Measurements from ENCODE around the gene FRMD3. TPM values are rescaled to one million over a fixed set of nuclear protein-coding genes. Genes with fewer than 3 reads are reported as not detected.

The FRMD3 gene
- total RNA-seq, 4 donors from 2014 or later, result 2.2 to 5.8 (median 4.4) TPM

GRCh38 chr9:83483223-83483622, 55.0 kb downstream of the FRMD3 start:
- H3K4me3 ChIP-seq (ENCODE audit: low read depth, poor library complexity, severe bottlenecking), result no peak overlapping the region
- DNase-seq (ENCODE audit: low spot score in 2 of 2), result no peak
- WGBS, 2 donors, result 73 to 78% methylated on average over 2 of the region's 2 CpGs
- intact Hi-C loops (cut with DNase I; ENCODE audit: low total_unique reads), result no loop called here
- no peak for TF ChIP-seq CTCF (IDR thresholded peaks at IDR 0.05)
- TF ChIP-seq POLR2A (IDR thresholded peaks at IDR 0.05), result no peak

GRCh38 chr9:83479765-83480164, 58.4 kb downstream of the FRMD3 start:
- 89 to 95% methylated on average over 2 of the region's 2 CpGs for WGBS, 2 donors
- TF ChIP-seq POLR2A (IDR thresholded peaks at IDR 0.05), result no peak
- no peak for TF ChIP-seq CTCF (IDR thresholded peaks at IDR 0.05)
- intact Hi-C loops (cut with DNase I; ENCODE audit: low total_unique reads), result loop anchor here (5.0 kb wide), 1 partner anchor 593 kb away; no protein-coding TSS in a partner anchor
- no peak for DNase-seq (ENCODE audit: low spot score in 2 of 2)
- H3K4me3 ChIP-seq (ENCODE audit: low read depth, poor library complexity, severe bottlenecking), result no peak overlapping the region

- no peak for TF ChIP-seq POLR2A (IDR thresholded peaks at IDR 0.05)
- intact Hi-C loops (cut with DNase I; ENCODE audit: low total_unique reads), result loop anchor here (5.0 kb wide), 1 partner anchor 595 kb away; no protein-coding TSS in a partner anchor
- WGBS, 2 donors, result 88 to 89% methylated on average over 3 of the region's 3 CpGs
- H3K4me3 ChIP-seq (ENCODE audit: low read depth, poor library complexity, severe bottlenecking), result no peak overlapping the region
- no peak for DNase-seq (ENCODE audit: low spot score in 2 of 2)
Observed at GRCh38 chr9:83477571-83477970, 60.6 kb downstream of the FRMD3 start.

GRCh38 chr9:83477120-83477519, 61.1 kb downstream of the FRMD3 start:
- no peak overlapping the region for H3K4me3 ChIP-seq (ENCODE audit: low read depth, poor library complexity, severe bottlenecking)
- TF ChIP-seq CTCF (IDR thresholded peaks at IDR 0.05) (no peak), POLR2A (IDR thresholded peaks at IDR 0.05) (no peak)
- 83 to 89% methylated on average over 3 of the region's 3 CpGs for WGBS, 2 donors
- intact Hi-C loops (cut with DNase I; ENCODE audit: low total_unique reads), result loop anchor here (5.0 kb wide), 1 partner anchor 595 kb away; no protein-coding TSS in a partner anchor
- no peak for DNase-seq (ENCODE audit: low spot score in 2 of 2)

GRCh38 chr9:83476513-83476912, 61.7 kb downstream of the FRMD3 start:
- TF ChIP-seq POLR2A (IDR thresholded peaks at IDR 0.05) (no peak), CTCF (IDR thresholded peaks at IDR 0.05) (no peak)
- H3K4me3 ChIP-seq (ENCODE audit: low read depth, poor library complexity, severe bottlenecking), result no peak overlapping the region
- no peak for DNase-seq (ENCODE audit: low spot score in 2 of 2)
- WGBS, 2 donors, result 88 to 93% methylated on average over 4 of the region's 4 CpGs
- intact Hi-C loops (cut with DNase I; ENCODE audit: low total_unique reads), result loop anchor here (5.0 kb wide), 1 partner anchor 596 kb away; no protein-coding TSS in a partner anchor

GRCh38 chr9:83475741-83476140, 62.5 kb downstream of the FRMD3 start:
- intact Hi-C loops (cut with DNase I; ENCODE audit: low total_unique reads), result loop anchor here (5.0 kb wide), 1 partner anchor 597 kb away; no protein-coding TSS in a partner anchor
- H3K4me3 ChIP-seq (ENCODE audit: low read depth, poor library complexity, severe bottlenecking), result no peak overlapping the region
- DNase-seq (ENCODE audit: low spot score in 2 of 2), result no peak
- TF ChIP-seq POLR2A (IDR thresholded peaks at IDR 0.05) (no peak), CTCF (IDR thresholded peaks at IDR 0.05) (no peak)
- WGBS, 2 donors, result 89 to 95% methylated on average over 5 of the region's 5 CpGs

Data from lower leg skin (tissue), 4 donors.